Stimulated activated CD4-positive, alpha-beta T cell treated with anti-CD3 and anti-CD28 coated beads, Interleukin-12 subunit alpha, Interleukin-12 subunit beta, amount 100 ng/mL, for 24 hours (primary cell): ENCODE results near the gene ZNF668.
"Not testable (repeated sequence)": the region's sequence is repeated elsewhere in the genome, so short reads cannot be mapped to it uniquely, and the experiment has no call there.

ENCODE experiments used
- DNase-seq, 2 experiments: peaks; one replicate each; pipeline ENCODE4 v3.0.0-alpha.2; 2020; ENCODE audit warnings: low read depth in 2 of 2

Gene ZNF668

DNA sequence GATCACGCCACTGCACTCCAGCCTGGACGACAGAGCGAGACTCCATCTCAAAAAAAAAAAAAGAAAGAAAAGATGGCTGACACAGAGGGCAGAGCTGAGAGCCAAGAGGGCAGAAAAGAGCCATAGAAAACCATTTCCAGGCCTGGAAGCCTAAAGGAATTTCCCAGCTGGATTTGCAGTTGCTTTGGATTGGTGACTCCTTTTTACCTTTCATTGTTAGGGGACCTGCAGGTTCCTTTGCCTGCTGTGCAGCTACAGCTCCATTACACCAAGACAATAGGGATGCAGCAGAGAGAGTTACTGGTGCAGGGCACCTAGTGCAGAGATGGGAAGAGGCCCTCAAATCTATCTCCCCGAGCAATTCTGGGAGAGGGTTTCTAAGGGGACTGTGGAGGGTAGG, 18.4 kb downstream of the ZNF668 start:
- no peak for DNase-seq

DNA sequence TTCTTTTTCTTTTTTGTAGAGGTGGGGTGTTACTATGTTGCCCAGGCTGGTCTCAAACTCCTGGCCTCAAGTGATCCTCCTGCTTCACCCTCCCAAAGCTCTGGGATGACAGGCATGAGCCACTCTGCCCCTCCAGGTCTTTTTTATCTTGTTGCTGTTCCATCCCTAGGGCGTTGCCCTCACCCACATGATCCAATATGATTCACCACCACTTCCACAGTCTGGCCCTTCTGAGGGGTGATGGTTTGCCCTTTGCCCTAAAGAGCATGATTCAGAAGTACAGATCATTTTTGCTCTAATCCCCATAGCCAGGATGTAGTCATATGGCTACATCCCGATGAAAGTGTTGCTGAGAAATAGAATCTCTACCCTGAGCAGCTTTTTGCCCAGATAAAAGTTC, 21.9 kb downstream of the ZNF668 start:
- DNase-seq, result no peak

DNA sequence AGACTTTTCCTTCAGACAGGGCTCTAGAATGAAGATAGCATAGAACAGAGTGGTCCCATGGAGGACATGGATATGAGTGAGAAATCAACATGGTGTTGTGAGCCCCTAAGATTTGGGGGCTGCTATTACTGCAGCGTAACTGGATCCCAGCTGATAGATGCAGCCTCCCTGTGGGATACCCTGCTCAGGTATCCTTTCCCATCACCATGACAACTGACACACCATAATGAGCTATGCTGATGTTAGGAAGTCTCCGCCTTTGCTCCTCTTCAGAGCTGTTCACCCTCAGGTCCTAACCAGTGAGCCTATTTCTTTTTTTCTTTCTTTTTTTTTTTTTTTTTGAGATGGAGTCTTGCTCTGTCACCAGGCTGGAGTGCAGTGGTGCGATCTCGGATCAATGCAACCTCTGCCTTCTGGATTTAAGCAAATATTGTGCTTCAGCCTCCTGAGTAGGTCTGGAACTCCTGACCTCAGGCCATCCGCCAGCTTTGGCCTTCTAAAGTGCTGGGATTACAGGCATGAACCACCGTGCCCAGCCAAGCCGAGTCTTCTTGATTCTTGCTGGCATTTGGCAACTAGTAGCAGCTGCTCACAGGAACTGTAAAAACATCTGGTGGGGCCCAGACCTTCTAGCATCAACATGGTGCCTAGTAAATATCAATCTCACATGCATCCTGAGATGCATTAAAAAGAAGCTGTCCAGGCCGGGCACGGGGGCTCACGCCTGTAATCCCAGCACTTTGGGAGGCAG, 23.6 kb downstream of the ZNF668 start:
- DNase-seq, result no peak

DNA sequence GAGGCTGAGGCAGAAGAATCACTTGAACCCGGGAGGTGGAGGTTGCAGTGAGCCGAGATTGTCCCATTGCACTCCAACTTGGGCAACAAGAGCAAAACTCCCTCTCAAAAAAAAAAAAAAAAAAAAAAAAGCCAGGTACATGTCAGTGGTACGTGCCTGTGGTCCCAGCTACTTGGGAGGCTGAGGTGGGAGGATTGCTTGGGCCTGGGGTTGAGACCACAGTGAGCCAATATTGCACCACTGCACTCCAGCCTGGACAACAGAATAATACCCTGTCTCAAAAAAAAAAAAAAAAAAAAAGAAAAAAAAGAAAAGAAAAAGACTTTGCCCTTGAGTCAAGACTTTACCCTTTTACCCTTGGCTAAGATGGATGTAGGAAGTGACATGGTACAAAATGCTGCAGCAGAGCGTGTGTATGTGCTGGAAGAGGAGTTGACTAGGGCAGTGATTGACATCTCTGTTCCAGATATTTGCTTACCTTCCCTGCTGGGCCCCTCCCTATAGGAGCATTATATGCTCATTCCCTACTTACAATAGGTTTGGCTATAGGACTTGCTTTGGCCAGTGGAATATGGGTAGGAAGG, 30.1 kb downstream of the ZNF668 start:
- DNase-seq, result no peak

DNA sequence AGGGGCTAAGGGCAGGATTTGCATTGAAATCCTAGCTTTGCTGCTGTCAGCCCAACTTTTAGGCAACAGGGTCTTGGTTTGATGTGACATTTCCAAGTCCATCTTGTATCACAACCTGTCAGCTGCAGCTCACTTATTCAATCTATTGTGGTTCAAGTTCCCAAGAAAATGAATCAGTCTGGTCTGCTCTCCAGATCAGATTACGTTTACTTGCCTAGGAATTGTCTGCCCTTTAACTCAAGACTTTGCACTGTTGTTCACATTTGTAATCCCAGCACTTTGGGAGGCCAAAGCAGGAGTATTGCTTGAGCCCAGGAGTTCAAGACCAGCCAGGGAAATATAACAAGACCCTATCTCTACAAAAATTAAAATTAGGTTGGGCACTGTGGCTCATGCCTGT, 30.7 kb downstream of the ZNF668 start:
- DNase-seq, result no peak

DNA sequence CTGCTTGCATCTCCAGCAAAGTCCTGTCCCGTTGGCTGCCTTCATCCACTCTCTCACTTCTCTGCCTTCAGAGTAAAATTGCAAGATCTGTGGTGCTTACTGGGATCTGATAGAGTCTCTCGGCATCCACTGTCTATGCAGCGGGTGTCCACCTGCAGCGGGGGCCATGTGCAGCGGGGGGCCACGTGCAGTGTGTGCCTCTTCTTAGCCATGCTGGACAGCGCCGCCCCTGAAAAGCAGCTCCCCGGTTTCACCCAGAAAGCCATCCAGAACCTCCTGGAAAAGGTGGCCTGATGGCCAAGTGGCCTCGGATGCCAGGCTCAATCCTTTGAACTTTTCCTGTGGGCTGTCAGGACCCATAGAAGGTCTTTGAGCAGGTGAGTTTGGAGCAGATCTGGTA, 31.2 kb downstream of the ZNF668 start:
- DNase-seq, result no peak

DNA sequence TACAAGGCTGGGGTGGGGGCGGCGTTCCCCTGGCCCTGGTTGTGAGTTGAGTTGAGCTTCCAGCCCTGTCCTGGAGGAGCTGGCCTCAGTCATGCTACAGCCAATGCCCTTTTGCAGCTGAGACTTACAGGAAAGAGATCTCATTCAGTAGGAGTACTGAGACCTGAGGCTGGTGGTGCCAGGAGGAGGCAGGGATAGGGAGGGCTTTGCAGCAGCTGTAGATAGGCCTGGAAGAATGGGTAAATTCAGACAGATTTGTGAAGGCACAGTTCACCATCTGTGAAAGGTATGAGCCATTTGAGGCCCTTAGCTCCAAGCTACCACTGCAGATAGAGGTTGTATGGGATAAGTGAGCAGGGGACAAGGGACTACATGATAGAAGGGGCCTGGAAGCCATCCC, 35.0 kb downstream of the ZNF668 start:
- no peak for DNase-seq

DNA sequence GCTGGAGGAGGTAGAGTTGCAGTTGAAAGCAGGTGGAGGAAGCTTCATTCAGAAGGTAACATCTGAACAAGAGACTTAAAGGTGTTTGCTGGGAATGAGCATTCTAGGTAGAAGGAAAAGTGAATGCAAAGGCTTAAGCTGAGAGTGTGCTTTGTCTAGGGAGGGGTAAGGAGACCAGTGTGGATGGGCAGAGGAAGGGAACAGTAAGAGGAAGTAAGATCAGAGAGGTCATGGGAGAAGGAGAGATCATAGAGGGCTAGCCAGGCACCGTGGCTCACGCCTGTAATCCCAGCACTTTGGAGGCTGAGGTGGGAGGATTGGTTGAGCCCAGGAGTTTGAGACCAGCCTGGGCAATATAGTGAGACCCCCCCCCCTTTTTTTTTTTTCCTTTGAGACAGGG, 37.3 kb downstream of the ZNF668 start:
- DNase-seq, result no peak

DNA sequence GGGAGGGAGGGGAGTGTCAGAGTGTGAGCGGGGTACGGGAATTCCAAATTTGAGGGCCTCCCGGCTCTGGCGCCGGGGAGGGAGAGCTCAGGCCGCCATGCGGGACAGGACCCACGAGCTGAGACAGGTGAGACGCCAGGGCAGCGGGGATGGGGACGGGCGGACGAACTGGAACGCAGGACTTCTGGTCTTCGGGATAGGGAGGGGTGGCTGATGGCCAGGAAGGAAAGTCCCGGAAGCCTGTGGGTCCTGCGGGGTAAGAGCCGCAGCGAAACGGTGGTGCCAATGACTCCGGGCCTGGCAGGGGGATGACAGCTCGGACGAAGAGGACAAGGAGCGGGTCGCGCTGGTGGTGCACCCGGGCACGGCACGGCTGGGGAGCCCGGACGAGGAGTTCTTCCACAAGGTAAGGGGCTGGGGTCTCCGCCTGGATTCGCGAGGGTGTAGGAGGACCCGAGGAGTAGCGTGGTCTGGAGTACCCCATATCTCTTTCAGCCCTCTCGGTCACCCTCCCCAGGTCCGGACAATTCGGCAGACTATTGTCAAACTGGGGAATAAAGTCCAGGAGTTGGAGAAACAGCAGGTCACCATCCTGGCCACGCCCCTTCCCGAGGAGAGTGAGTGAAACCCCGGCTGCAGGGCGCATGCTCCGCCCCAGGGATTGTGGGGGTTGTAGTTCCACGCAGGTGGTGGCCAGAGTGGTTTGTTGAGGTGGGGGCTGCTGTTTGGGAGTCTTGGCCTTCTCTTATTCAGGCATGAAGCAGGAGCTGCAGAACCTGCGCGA, 40.1 kb downstream of the ZNF668 start:
- DNase-seq, result peak; percentile 72 to 83

DNA sequence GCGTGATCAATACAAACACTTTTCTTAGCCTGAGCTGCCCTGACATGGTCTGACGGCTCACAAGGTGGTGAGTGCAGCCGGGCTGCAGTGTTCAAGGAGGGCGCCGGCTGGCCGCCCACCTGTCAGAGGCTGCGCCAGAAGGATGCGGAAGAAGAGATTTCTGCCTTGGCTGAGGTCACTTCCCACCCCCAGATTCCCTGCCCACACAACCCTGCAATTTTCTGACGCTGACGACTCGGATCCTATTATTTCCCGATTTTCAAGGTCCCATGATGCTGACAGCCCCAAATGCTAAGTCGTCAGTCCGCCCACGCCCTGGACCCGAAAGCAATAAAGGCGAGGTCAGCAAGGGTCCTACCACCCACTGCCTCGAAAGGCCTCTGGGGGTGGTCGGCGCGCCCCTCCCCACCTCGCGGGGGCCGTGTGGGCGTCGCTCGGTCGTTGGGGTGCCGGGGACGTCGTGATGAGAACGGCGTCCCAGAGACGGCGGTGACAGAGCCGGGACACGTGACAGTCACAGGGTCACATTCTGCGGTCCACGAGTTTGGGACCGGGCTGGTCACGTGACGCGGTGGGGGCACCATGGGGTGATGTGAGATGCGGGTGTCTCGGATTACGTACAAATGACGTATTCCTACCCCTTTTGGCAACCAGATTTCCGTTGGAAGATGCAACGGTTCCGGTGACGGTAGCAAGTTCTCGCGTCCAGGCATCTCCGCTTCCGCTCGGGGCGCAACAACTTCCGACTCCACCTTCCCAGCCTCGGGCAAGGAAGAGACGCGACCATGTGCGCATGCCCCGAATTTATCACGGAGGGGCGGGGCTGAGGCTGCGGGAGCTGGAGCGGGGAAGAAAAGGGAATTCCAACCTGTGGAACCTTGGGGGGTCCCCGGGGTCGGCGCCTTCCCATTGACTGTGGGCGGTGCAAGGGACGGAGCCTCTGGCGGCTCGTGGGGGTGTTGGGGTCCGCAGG, 41.0 kb downstream of the ZNF668 start, which contains the start of gene STX4:
Gene STX4 (plus strand): TSS at position 823 of the 973 bp plus-strand sequence. CDS start 248 bp downstream, outside the sequence.
- DNase-seq, result peak; percentile 94 to 96

DNA sequence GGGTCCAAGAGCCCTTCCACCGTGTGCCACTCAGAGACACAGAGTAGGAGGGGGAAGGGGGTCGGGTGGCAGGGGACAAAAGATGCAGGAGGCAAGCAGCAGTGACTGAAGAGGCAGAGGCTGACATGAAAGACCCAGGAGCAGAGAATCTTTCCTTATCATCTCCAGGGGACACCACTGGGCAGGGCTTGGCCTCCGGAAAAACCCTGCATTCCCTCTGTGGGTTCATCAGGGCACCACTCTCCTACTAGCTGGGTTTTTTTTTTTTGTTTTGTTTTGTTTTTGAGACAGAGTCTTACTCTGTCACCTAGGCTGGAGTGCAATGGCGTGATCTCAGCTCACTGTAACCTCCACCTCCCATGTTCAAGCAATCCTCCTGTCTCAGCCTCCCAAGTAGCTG, 42.8 kb downstream of the ZNF668 start:
- no peak for DNase-seq

DNA sequence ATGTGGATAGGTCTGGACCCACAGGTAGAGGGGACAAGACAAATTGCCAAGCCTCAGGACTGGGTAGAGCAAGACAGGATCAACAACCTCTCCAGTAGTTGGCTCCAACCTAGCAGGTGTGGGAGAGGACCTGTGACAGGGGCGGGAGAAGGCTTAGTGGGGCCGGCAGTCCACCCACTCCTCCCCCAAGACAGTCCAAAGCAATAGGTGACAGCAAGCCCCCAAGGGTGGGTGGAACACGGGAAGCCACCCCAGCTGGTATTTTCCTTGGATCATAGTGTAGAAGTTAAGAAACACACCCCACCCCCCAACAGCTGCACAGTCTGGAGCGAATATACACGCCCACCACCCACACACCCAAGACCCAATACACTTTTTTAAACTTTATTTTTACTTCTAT, 44.8 kb downstream of the ZNF668 start:
- DNase-seq, result no peak

DNA sequence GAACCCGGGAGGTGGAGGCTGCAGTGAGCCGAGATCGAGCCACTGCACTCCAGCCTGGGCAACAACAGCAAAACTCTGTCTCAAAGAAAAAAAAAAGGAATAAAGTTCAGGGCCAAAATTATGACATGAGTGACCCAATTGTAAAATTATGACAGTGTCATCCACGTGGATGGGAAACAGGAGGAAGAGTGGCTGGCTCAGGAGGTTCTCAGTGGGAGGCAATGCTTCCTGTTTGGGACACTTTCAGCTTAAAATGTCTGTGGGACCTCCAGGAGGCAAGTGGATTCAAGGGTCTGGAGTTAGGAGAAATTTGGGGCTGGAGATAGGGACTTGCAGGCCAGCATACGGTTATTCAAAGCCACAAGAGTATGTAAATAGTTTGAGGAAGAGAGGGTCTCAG, 48.7 kb downstream of the ZNF668 start:
- DNase-seq, result no peak

DNA sequence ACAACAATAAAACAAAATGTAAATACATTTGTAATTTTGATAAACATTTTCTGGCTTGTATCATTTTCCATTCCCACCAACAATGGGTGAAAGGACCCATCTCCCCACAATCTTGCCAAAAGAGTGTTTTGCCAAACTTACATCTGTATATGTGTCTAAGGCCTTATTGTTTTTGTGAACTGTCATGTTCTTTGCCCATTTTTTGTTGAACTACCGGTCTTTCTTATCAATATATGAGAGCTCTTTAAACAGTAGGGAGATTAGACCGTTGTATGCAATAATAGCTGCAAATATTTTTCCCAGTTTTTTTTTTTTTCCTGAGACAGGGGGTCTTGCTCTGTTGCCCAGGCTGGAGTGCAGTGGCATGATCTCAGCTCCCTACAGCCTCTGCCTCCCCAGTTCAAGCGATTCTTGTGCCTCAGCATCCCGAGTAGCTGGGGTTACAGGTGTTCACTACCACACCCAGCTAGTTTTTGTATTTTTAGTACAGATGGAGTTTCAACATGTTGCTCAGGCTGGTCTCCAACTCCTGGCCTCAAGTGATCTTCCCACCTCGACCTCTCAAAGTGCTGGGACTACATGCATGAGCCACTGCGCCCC, 50.3 kb downstream of the ZNF668 start:
- DNase-seq, result no peak

DNA sequence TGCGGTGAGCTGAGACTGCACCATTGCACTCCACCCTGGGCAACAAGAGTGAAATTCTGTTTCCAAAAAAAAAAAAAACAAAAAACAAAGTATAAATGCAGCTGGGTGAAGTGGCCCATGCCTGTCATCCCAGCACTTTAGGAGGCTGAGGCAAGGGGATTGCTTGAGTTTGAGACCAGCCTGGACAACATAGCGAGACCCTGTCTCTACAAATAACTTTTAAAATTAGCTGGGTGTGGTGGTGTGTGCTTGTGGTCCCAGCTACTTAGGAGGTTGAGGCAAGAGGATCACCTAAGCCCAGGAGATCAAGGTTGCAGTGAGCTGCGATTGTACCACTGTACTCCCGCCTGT, 50.8 kb downstream of the ZNF668 start:
- no peak for DNase-seq

DNA sequence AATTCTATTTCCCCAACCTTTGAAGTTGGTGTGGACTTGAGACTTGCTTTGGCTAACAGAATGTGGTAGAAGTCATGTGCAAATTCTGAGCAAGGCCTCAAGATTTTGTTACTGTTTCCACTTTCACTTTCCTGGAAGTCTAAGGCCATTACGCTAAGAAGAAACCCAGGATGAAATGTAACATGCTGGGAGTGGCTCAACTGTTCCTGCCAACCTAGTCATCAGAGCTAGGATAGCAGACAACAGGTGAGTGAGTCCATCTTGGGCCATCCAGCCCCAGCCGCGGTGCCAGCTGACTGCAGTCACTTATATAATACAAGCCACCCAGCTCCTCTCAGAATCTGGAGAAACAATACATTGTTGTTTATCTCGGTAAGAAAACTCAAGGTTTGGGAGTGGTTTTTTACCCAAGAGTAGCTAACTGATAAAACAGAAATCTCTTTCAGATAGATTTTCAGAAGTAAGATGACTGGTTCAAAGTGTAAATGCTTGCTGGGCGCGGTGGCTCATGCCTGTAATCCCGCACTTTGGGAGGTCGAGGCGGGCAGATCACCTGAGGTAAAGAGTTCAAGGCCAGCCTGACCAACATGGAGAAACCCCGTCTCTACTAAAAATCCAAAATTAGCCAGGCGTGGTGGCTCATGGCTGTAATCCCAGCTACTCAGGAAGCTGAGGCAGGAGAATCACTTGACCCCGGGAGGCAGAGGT, 51.3 kb downstream of the ZNF668 start:
- DNase-seq, result no peak

DNA sequence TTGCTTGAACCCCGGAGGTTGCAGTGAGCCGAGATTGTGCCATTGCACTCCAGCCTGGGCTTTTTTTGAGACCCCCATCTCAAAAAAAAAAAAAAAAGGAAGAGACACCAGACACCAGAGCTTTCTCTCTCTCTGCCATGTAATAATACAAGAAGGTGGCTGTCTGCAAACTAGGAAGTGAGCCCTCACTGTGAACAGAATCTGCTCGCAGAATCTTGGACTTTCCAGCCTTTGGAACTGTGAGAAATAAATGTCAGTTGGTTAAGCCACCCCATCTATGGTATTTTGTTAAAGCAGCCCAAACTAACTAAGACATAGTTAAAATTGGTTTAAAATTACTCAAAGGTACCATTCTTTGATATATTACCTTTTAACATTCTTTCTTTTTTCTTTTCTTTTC, 53.5 kb downstream of the ZNF668 start:
- no peak for DNase-seq

DNA sequence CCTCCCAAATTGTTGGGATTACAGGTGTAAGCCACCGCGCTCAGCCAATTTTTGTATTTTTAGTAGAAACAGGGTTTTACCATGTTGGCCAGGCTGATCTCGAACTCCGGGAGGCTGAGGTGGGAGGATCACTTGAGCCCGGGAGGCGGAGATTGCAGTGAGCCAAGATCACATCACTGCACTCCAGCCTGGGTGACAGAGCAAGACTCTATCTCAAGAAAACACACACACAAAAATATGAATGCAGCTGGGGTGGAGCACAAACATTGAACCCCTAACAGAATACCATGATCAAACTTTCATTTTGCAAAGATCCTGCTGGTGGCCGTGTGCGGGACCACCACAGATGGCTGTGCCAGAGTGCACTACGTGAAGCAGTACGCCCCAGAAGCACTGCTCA, 56.3 kb downstream of the ZNF668 start:
- not testable (repeated sequence) for DNase-seq

DNA sequence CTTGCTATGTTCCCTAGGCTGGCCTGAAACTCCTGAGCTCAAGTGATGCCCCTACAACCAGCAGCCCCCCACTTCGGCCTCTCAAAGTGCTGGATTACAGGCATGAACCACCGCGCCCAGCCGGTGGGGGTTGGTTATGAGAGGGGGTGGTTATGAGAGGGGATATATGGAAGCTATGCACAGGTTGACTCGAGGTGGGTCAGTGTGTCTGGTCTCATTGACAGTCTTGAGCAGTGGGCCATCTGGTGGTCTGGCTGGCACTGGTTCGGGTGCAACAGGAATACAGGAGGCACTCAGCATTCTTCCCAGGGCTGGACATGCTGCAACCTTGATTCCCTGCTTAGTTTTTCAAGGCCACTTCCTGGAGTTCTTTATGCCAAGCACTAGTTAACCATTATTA, 58.0 kb downstream of the ZNF668 start:
- no peak for DNase-seq

DNA sequence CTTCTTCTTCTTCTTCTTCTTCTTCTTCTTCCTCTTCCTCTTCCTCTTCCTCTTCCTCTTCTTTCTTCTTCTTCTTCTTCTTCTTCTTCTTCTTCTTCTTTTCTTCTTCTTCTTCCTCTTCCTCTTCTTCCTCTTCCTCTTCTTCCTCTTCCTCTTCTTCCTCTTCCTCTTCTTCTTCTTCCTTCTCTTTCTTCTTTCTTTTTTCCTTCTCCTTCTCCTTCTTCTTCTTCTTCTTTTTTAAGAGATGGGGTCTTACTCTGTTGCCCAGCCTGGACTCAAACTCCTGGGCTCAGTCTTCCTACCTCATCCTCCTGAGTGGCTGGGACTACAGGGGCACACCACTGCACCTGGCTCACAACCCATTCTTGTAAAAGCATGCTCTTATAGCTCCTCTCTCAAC, 60.7 kb downstream of the ZNF668 start:
- not testable (repeated sequence) for DNase-seq

DNA sequence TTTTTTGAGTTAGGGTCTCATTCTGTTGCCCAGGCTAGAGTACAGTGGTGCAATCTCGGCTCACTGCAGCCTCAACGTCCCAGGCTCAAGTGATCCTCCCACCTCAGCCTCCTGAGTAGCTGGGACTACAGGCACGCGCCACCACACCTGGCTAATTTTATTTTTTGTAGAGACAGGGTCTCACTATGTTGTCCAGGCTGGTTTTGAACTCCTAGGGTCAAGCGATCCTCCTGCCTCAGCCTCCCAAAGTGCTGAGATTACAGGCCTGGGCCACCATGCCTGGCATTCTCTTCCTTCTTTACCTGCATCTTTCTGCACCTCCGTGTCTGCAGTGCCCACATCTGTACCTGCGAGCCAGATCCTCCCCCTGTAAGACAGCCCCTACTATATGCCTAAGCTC, 62.2 kb downstream of the ZNF668 start:
- not testable (repeated sequence) for DNase-seq
